Kidney (tissue), 14 donors: ENCODE data around the gene MLX. TPM values are rescaled to one million over a fixed set of nuclear protein-coding genes. Genes with fewer than 3 reads are reported as not detected.

ENCODE experiments used
- DNase-seq, 5 donors: peaks; one replicate each; pipeline ENCODE4 v3.0.0-alpha.2; 2013 to 2020
- FAIRE-seq: peaks from 2 replicates; lab custom pipeline; 2012; peaks lifted over from hg19 to GRCh38; lab: Jason Lieb, UNC
- H3K27ac ChIP-seq, 2 donors: one replicate each; pipeline ENCODE4 v1.7.0; 2013; ENCODE audit warnings: low read depth in 2 of 2, low read length in 2 of 2, inconsistent platforms in 1 of 2
- H3K27me3 ChIP-seq: one replicate; pipeline ENCODE4 v1.7.1; 2013; ENCODE audit warnings: low read length, inconsistent platforms; ENCODE audit not compliant: control insufficient read depth, insufficient read depth
- H3K36me3 ChIP-seq, 3 donors: one replicate each; pipeline versions ENCODE4 v1.7.0 to v1.7.1; 2013; ENCODE audit warnings: low read length in 3 of 3, control low read depth in 1 of 3, inconsistent platforms in 1 of 3; ENCODE audit not compliant: insufficient read depth in 3 of 3, control insufficient read depth in 2 of 3
- H3K4me1 ChIP-seq, 3 donors: one replicate each; pipeline versions ENCODE4 v1.7.0 to v1.7.1; 2013; ENCODE audit warnings: low read length in 3 of 3, inconsistent platforms in 1 of 3, low read depth in 1 of 3; ENCODE audit not compliant: control insufficient read depth in 2 of 3, insufficient read depth in 2 of 3
- H3K4me3 ChIP-seq, 3 donors: one replicate each; pipeline versions ENCODE4 v1.7.0 to v1.8.1; 2013; ENCODE audit warnings: low read length in 3 of 3, control low read depth in 1 of 3, inconsistent platforms in 1 of 3
- H3K9ac ChIP-seq, 3 donors: one replicate each; pipeline versions ENCODE4 v1.7.0 to v1.7.1; 2013; ENCODE audit warnings: low read length in 3 of 3, control low read depth in 1 of 3, inconsistent platforms in 1 of 3
- H3K9me3 ChIP-seq, 3 donors: one replicate each; pipeline versions ENCODE4 v1.7.0 to v1.7.1; 2013; ENCODE audit warnings: low read length in 3 of 3, control low read depth in 1 of 3, inconsistent platforms in 1 of 3; ENCODE audit not compliant: control insufficient read depth in 2 of 3, insufficient read depth in 1 of 3
- CTCF ChIP-seq: IDR thresholded peaks from 3 replicates; pipeline ENCODE4 v1.5.1; 2012; ENCODE audit warnings: mild to moderate bottlenecking, moderate library complexity, borderline replicate concordance; ENCODE audit not compliant: insufficient read depth; ENCODE audit errors: extremely low read depth
- intact Hi-C: fragments of 100-400 bp; cut with DNase I; formaldehyde crosslinking; loops from one replicate; pipeline ENCODE4 v1.11.1; 2022
- polyA plus RNA-seq: library from polyadenylated mRNA; stranded (reverse); fragments of 350-450 nt; fragmentation: Illumina TruSeq; extraction: RNeasy Lipid Tissue Mini Kit (QIAGEN cat#74804); gene quantifications from one replicate; pipeline ENCODE4 v1.2.3, GENCODE V29; 2014; ENCODE audit warnings: low read depth, low replicate concordance; ENCODE audit not compliant: insufficient read depth
- total RNA-seq: library from RNA; stranded (reverse); fragmentation: NEBNext Ultra II Directional; extraction: Animal tissue kit (Norgen Biotek cat#: 25700); gene quantifications from one replicate; pipeline ENCODE4 v1.2.1, GENCODE V29; 2021
- donor health status: control.
- donor health status: control.
- donor health status: control.
- donor health status: control.
- donor health status: control.
- donor health status: DM: yes; HTN: yes; CAD: no.
- donor health status: Normal renal cell carcinoma (clear cell type).

Gene MLX
- total and polyA plus RNA-seq, 2 donors from 2014 or later, result 38.7 to 41.0 TPM

- no peak for FAIRE-seq
- no peaks in the 10 kb centered on the region for H3K9me3 ChIP-seq
- H3K4me1 ChIP-seq, result peaks cover 19 to 58% (median 51%) of the 10 kb centered on the region in 3 donors
- H3K4me3 ChIP-seq, result no peak overlapping the region
- no peaks in the 10 kb centered on the region for H3K27me3 ChIP-seq
- H3K36me3 ChIP-seq, result peaks cover 0 to 21% (median 7%) of the 10 kb centered on the region in 3 donors
- no peak for TF ChIP-seq CTCF
- intact Hi-C loops, result no loop called here
- H3K9ac ChIP-seq, result peak overlapping the region in 1 of 3 donors; percentile 70
- peak overlapping the region; percentile 91 to 96 for H3K27ac ChIP-seq
- DNase-seq, result peak in 1 of 5 donors; percentile 64
Measured at GRCh38 chr17:42522263-42522790, 44.6 kb upstream of the MLX start.

- FAIRE-seq, result no peak
- H3K9ac ChIP-seq, result peak overlapping the region in 1 of 3 donors; percentile 70
- no peaks in the 10 kb centered on the region for H3K9me3 ChIP-seq
- no peaks in the 10 kb centered on the region for H3K27me3 ChIP-seq
- intact Hi-C loops, result no loop called here
- DNase-seq, result peak in 1 of 5 donors; percentile 62
- H3K36me3 ChIP-seq, result peaks cover 0 to 18% (median 7%) of the 10 kb centered on the region in 3 donors
- no peak overlapping the region for H3K4me3 ChIP-seq
- no peak for TF ChIP-seq CTCF
- H3K27ac ChIP-seq, result peak overlapping the region; percentile 91 to 96
- peaks cover 18 to 53% (median 48%) of the 10 kb centered on the region in 3 donors for H3K4me1 ChIP-seq
Measured at GRCh38 chr17:42522798-42523278, 44.1 kb upstream of the MLX start.

- no peaks in the 10 kb centered on the region for H3K9me3 ChIP-seq
- H3K4me1 ChIP-seq, result peaks cover 8 to 30% (median 26%) of the 10 kb centered on the region in 3 donors
- FAIRE-seq, result no peak
- H3K27ac ChIP-seq, result peak overlapping the region in 1 of 2 donors; percentile 47
- H3K4me3 ChIP-seq, result no peak overlapping the region
- intact Hi-C loops, result no loop called here
- H3K27me3 ChIP-seq, result no peaks in the 10 kb centered on the region
- H3K36me3 ChIP-seq, result peaks cover 0 to 17% (median 7%) of the 10 kb centered on the region in 3 donors
- H3K9ac ChIP-seq, result no peak overlapping the region
- peak in 1 of 5 donors; percentile 21 for DNase-seq
- TF ChIP-seq CTCF, result no peak
Measured at GRCh38 chr17:42525221-42525620, 41.7 kb upstream of the MLX start.
